Stimulated activated CD4-positive, alpha-beta T cell treated with anti-CD3 and anti-CD28 coated beads, Interleukin-1b, Interleukin-23, amount 100 ng/mL, for 24 hours (primary cell): ENCODE data around the gene GTF2A1L.

Experiments
- DNase-seq, 4 experiments: peaks; one replicate each; pipeline ENCODE4 v3.0.0-alpha.2; 2020; ENCODE audit warnings: low read depth in 4 of 4, low spot score in 1 of 4

The GTF2A1L gene

GRCh38 chr2:48728840-48729239 is 111.2 kb downstream of the GTF2A1L start:
- no peak for DNase-seq
